Effector CD8-positive, alpha-beta T cell (primary cell): Measurements from ENCODE around the gene STRA6.

ENCODE experiments used
- DNase-seq: peaks from one replicate; lab custom pipeline; 2025; lab: John Stamatoyannopoulos, UW

Gene STRA6

GRCh38 chr15:74207652-74208440, 5.3 kb upstream of the STRA6 start:
- no peak for DNase-seq

DNA sequence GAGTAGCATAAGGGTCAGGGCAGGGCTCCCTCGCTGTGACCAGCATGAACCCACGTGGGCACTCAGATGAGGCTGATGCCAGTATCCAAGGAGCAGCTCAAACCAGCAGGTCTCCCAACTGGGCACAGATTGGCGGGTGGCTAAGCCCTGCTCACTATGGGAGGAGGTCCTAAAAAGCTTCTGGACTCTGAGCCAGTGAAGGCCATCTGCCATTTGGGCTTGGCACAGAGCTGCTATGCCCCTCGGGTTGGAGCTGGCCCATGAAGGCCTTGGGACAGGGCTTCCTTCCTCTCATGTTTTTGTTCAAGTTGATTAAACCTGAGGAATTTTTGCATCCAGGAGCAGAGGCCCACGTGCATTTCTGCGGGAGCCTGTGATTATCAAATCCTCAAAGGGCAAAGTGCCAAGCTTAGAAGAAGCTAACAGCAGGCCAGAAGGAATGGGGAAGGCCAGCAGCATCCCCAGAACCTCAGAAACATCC, 4.3 kb upstream of the STRA6 start:
- no peak for DNase-seq

GRCh38 chr15:74205582-74205947, 3.0 kb upstream of the STRA6 start:
- no peak for DNase-seq

GRCh38 chr15:74203914-74204431, 1.4 kb upstream of the STRA6 start:
- DNase-seq: no peak

- DNase-seq: no peak
Observed at GRCh38 chr15:74201710-74202420, 722 bp downstream of the STRA6 start.

DNA sequence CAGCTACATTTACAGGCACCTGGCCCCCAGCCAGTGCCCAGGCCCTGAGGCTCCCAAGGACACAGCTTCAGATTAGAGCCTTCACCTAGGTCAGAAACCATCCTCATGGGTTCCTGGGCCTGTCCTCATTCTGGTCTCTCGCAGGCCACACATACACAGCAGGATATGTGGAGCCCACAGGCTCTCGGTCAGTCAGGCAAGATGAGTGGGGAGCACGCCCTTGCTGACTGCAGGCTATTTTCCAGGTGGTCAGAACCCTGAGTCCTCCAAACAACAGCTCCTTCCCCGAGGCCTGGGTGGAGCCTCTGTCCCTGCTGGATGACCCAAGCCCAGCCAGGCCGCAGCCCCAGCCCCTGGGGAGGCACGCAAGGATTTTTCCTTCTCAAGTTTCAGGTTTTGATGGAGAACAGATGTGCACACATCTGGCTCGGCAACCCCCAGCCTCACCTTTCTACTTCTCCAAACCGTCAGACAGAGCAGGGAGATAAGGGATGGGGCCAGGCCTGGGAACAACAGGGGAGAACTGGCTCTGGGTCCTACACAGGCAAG, 1.6 kb downstream of the STRA6 start:
- DNase-seq: no peak

DNA sequence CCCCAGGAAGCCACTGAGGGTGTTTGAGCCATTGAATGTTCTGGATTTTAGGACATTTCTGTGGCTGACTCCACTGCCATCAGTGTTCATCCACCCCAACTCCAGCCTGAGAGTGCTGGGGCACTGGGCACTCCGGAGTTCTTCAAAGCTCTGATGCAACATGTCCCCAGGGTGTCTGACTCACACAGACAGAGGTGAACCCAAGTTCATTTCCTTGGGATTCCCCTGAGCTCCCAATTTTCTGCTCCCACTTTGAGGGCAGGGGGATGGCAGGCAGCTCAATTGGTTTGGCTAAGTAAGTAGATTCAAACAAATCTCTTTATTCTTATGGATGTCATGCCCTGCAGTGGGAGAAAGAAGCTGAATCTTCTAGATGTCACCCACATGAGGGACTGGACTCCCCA, 2.2 kb downstream of the STRA6 start:
- no peak for DNase-seq

- DNase-seq: no peak
Observed at GRCh38 chr15:74199297-74199652, 3.3 kb downstream of the STRA6 start.

DNA sequence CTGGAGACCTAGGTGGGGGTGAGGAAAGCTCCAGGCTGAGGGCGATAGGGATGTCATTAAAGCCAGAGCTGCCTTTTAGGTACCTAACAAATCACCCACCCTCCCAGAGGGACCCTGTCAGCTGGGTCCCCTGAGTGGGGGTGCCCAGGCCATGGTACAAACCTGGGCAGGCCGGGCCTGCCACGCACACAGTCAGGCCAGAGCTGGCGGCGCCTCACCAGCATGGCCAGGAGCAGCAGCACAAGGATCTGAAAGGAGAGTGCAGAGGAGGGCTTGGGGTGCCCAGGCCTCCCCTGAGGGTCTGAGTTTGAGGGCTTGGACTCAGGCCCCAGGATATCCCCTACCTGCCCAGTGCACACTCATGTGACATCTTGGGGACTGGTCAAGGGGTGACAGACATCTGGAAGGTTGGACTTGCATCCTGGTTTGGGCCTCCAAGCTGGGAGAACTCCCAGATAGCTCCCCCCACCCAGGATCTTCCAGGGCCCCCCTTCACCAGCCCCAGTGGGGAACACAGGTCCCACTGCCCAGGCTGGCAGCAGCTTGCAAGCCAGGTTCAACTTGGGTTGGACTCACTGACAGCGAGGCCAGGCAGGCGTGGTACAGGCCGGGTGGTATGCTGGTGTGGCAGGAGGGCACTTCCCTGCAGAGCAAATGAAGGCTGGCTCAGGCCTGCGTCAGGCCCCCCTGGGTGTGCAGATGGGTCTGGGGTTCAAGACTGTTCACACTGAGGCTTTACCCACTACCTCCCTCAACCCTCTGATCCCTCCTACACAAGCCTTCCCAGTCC, 5.2 kb downstream of the STRA6 start:
- no peak for DNase-seq

DNA sequence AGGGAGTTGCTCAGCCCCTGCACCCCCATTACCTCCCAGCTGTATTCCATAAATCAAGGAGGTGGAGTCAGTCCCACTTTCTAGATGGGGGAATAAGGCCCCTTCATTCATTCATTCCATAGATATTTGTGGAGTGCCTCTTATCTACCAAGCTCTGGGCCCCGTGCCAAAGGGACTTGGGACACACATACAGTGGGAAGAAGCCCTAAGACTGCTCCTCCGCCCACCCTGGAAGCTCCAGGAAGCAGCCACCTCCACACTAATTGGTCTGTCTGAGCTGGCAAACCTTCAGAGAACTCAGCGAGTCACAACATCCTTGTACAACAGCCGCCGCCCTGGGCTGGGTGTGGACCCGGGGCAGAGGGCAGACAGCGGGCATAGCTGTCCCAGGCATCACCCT, 6.4 kb downstream of the STRA6 start:
- no peak for DNase-seq

- no peak for DNase-seq
Observed at GRCh38 chr15:74194572-74195559, 7.7 kb downstream of the STRA6 start.

DNA sequence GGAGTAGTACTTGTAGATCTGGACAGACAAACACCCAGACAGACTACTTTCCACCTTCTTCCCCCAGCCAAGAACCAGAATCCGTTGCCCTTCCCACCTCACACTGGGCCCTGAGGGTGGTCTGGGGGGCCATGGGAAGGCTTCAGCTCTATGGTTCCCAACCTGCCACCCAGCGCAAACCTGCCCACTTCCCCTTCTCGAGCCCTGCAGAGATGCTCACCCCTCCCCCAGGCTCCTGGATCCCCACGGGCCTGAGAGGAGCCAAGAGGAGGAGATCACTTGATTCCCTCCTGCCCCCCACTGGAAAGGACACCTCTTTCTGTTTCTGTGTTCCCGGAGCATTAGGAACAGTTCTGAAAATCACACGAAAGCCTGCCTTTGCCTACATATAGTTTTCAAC, 8.7 kb downstream of the STRA6 start:
- DNase-seq: no peak

DNA sequence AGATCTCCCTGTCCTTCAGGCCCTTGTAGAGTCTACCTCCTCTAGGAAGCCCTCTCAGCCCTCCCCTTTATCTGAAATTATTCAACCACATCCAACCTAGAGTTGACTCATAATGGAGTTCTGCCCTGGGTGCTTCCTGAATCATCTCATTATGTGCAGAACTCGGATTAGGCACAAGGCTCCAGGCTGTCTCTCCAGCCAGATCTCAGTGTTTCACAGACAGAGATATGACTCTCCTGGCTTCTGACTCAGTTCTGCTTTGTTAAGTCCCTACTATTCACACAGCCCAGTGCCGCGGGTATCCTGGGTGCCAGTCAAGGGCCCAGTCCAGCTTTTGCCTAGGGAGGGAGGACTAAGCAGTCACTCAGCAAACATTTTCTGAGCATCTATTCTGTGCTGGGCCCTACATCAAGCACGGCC, 9.3 kb downstream of the STRA6 start:
- no peak for DNase-seq

DNA sequence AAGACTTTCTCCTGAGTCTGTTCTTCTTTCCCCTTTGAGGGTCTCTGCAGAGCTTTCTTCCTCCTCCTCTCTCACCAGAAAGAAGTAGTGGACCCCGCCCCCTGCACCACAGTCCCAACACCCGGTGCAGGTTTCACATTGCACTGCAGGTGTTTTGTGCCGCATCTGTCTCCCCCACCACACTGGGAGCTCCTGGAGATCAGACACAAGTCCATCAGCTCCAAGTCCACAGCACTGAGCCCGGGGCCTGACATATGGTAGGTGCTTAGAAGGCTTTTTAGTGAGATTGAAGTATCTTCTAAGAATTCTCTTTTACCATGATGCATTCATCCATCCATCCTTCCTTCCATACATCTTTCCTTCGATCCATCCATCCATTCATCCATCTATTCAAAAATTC, 9.8 kb downstream of the STRA6 start:
- DNase-seq: no peak

- DNase-seq: no peak
Observed at GRCh38 chr15:74191798-74192197, 10.8 kb downstream of the STRA6 start.

- no peak for DNase-seq
Observed at GRCh38 chr15:74188216-74188615, 14.4 kb downstream of the STRA6 start.

DNA sequence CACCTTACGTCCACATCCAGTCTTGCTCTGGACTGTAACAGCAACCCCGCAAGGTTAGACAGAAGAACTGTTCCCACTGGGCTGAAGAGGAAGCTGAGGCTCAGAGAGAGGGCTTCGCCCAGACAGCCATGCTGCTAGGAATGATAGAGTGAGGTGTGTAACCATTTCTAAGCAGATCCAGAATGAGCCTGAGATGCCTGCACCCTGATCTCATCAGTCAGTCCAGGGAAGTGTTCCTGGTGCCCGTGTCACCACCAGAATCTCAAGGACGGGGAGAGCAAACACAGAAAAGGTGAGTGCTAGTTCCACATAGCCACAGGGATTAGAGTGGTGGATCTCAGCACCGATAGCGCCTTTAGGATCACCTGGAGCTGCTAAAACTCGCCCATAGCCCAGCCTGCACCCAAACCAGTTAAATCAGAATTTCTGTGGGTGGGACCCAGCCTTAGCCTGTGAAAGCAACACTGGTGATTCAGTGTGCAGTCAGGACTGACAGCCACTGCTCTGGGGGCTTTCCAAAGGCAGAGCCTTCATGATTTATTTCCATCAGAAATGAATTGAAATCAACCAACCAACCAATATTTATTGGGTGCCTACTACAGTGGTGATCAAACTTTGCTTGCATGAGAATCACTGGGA, 16.8 kb downstream of the STRA6 start:
- no peak for DNase-seq

DNA sequence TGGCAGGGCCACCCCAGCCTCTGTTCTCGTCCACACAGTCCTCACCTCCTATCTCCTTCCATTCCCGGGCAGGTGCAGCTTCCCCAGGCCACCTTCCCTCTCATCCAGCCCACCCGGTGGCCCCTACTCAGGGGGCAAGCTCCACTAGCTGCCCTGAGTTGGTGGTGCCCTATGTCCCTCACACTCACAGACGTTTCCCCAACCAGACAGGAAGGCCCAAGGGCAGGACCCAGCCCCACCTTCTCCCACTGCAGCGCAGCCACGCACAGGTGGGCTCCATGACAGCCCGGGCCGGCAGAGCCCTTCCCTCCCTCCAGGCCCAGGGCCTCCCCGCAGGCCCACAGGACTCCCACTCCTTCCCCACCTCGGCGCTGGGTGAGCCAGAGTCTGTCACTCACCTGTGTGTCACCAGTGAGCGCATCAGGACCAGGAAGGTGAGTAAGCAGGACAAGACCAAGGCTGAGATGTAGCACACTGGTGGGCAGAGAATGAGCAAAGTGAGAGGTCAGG, 17.9 kb downstream of the STRA6 start:
- no peak for DNase-seq

- DNase-seq: no peak
Observed at GRCh38 chr15:74182131-74182530, 20.5 kb downstream of the STRA6 start.
